ENCODE measurements around the gene ARHGEF17.
"Not testable (repeated sequence)": the region's sequence is repeated elsewhere in the genome, so short reads cannot be mapped to it uniquely, and the experiment has no call there.

ARHGEF17 gene

GRCh38 chr11:73273222-73273895, 34.7 kb upstream of the ARHGEF17 start:
- DNase-seq (ENCODE audit: low read depth) = no peak

- not testable (repeated sequence) for DNase-seq (ENCODE audit: low read depth)
Measured at GRCh38 chr11:73274191-73274590, 33.9 kb upstream of the ARHGEF17 start.

GRCh38 chr11:73274722-73275380, 33.2 kb upstream of the ARHGEF17 start:
- DNase-seq (ENCODE audit: low read depth) = no peak

- no peak for DNase-seq (ENCODE audit: low read depth)
Measured at GRCh38 chr11:73275381-73275750, 32.7 kb upstream of the ARHGEF17 start.

- no peak for DNase-seq (ENCODE audit: low read depth)
Measured at GRCh38 chr11:73277467-73277866, 30.6 kb upstream of the ARHGEF17 start.

GRCh38 chr11:73280626-73281025, 27.4 kb upstream of the ARHGEF17 start:
- DNase-seq (ENCODE audit: low read depth) = no peak

GRCh38 chr11:73281201-73281741, 26.8 kb upstream of the ARHGEF17 start:
- DNase-seq (ENCODE audit: low read depth) = no peak

- no peak for DNase-seq (ENCODE audit: low read depth)
Measured at GRCh38 chr11:73281796-73282660, 26.0 kb upstream of the ARHGEF17 start.

- DNase-seq (ENCODE audit: low read depth) = no peak
Measured at GRCh38 chr11:73283276-73284000, 24.6 kb upstream of the ARHGEF17 start.

GRCh38 chr11:73284106-73284505, 24.0 kb upstream of the ARHGEF17 start:
- no peak for DNase-seq (ENCODE audit: low read depth)

GRCh38 chr11:73285721-73286120, 22.4 kb upstream of the ARHGEF17 start:
- DNase-seq (ENCODE audit: low read depth) = no peak

- no peak for DNase-seq (ENCODE audit: low read depth)
Measured at GRCh38 chr11:73286240-73286810, 21.8 kb upstream of the ARHGEF17 start.

- DNase-seq (ENCODE audit: low read depth) = no peak
Measured at GRCh38 chr11:73287400-73288101, 20.5 kb upstream of the ARHGEF17 start.

- no peak for DNase-seq (ENCODE audit: low read depth)
Measured at GRCh38 chr11:73288192-73288872, 19.7 kb upstream of the ARHGEF17 start.

- DNase-seq (ENCODE audit: low read depth) = no peak
Measured at GRCh38 chr11:73288873-73289707, 19.0 kb upstream of the ARHGEF17 start.

GRCh38 chr11:73290536-73290935, 17.5 kb upstream of the ARHGEF17 start:
- no peak for DNase-seq (ENCODE audit: low read depth)

GRCh38 chr11:73291196-73291595, 16.9 kb upstream of the ARHGEF17 start:
- no peak for DNase-seq (ENCODE audit: low read depth)

GRCh38 chr11:73291781-73292524, 16.1 kb upstream of the ARHGEF17 start:
- DNase-seq (ENCODE audit: low read depth) = no peak

- no peak for DNase-seq (ENCODE audit: low read depth)
Measured at GRCh38 chr11:73292525-73292894, 15.6 kb upstream of the ARHGEF17 start.

All from stimulated activated CD4-positive, alpha-beta T cell treated with anti-CD3 and anti-CD28 coated beads, Interleukin-2, amount 100 ng/mL, for 4 hours (primary cell).